IMR-90 (cell line): Measurements from ENCODE around the gene SLC35D2.

Source experiments
- BHLHE40 ChIP-seq: fragments of 150-350 bp; IDR thresholded peaks from 2 replicates; pipeline ENCODE4 v1.6.1; 2016; ENCODE audit warnings: mild to moderate bottlenecking, low read depth, low read length
- CEBPB ChIP-seq: IDR thresholded peaks from 2 replicates; pipeline ENCODE4 v1.6.1; 2012; ENCODE audit warnings: low read depth, low read length, improper control_type of control experiment
- POLR2A ChIP-seq: IDR thresholded peaks from 2 replicates; pipeline ENCODE4 v1.6.1; 2012; ENCODE audit warnings: mild to moderate bottlenecking, low read depth, low read length
- RAD21 ChIP-seq: IDR thresholded peaks from 2 replicates; pipeline ENCODE4 v1.6.1; 2012; ENCODE audit warnings: low read length, improper control_type of control experiment
- RFX5 ChIP-seq: IDR thresholded peaks from 2 replicates; pipeline ENCODE4 v1.8.0; 2012; ENCODE audit warnings: low read depth, mild to moderate bottlenecking, low read length, moderate library complexity
- SMC3 ChIP-seq: fragments of 150-350 bp; IDR thresholded peaks from 2 replicates; pipeline ENCODE4 v1.6.1; 2016; ENCODE audit warnings: low read depth, mild to moderate bottlenecking, antibody characterized with exemption, low read length, moderate library complexity
- TF ChIP-seq, protein P1 (sequence below): fragments of 150-350 bp; IDR thresholded peaks from 2 replicates; pipeline ENCODE4 v1.6.1; 2017; ENCODE audit warnings: mild to moderate bottlenecking, antibody characterized with exemption, low read length, low read depth
- TF ChIP-seq, protein P2 (sequence below): conservative IDR thresholded peaks from 2 replicates; pipeline ENCODE4 v1.5.1; 2012; ENCODE audit warnings: mild to moderate bottlenecking, low read depth, low read length, improper control_type of control experiment

DNA sequence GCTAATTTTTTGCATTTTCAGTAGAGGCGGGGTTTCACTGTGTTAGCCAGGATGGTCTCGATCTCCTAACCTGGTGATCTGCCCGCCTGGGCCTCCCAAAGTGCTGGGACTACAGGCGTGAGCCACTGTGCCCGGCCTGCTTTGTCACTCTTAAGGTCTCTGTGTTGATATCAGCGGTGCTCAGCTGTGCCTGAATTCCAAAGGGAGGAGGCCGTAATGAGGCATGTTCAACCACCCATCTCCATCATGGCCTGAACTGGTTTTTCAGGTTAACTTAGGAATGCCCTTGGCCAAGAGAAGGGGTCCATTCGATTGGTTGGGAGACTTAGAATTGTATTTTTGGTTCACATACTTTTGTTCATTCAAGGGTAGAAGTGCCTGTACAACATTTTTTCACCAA lies 103.6 kb downstream of the SLC35D2 start:
- TF ChIP-seq, protein P1, sequence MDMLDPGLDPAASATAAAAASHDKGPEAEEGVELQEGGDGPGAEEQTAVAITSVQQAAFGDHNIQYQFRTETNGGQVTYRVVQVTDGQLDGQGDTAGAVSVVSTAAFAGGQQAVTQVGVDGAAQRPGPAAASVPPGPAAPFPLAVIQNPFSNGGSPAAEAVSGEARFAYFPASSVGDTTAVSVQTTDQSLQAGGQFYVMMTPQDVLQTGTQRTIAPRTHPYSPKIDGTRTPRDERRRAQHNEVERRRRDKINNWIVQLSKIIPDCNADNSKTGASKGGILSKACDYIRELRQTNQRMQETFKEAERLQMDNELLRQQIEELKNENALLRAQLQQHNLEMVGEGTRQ: no peak
- TF ChIP-seq, protein P2, sequence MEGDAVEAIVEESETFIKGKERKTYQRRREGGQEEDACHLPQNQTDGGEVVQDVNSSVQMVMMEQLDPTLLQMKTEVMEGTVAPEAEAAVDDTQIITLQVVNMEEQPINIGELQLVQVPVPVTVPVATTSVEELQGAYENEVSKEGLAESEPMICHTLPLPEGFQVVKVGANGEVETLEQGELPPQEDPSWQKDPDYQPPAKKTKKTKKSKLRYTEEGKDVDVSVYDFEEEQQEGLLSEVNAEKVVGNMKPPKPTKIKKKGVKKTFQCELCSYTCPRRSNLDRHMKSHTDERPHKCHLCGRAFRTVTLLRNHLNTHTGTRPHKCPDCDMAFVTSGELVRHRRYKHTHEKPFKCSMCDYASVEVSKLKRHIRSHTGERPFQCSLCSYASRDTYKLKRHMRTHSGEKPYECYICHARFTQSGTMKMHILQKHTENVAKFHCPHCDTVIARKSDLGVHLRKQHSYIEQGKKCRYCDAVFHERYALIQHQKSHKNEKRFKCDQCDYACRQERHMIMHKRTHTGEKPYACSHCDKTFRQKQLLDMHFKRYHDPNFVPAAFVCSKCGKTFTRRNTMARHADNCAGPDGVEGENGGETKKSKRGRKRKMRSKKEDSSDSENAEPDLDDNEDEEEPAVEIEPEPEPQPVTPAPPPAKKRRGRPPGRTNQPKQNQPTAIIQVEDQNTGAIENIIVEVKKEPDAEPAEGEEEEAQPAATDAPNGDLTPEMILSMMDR: no peak
- no peak for TF ChIP-seq POLR2A
- no peak for TF ChIP-seq CEBPB
- TF ChIP-seq RAD21: no peak
- TF ChIP-seq BHLHE40: no peak
- no peak for TF ChIP-seq SMC3
- TF ChIP-seq RFX5: no peak
